GM12801 (cell line): ENCODE data around the gene PTPRG.

ENCODE experiments used
- CTCF ChIP-seq: IDR thresholded peaks from one replicate; pipeline ENCODE4 v1.5.1; 2011; ENCODE audit warnings: control low read depth; ENCODE audit not compliant: insufficient read length; ENCODE audit errors: extremely low read depth

PTPRG gene

GRCh38 chr3:61893840-61894566 lies 332.6 kb downstream of the PTPRG start:
- no peak for TF ChIP-seq CTCF

- TF ChIP-seq CTCF, result no peak
These were observed 333.9 kb downstream of the PTPRG start for GRCh38 chr3:61894988-61895935.

- no peak for TF ChIP-seq CTCF
These were observed 334.9 kb downstream of the PTPRG start for GRCh38 chr3:61896251-61896650.

- no peak for TF ChIP-seq CTCF
These were observed 336.5 kb downstream of the PTPRG start for GRCh38 chr3:61897848-61898247.

- no peak for TF ChIP-seq CTCF
These were observed 338.5 kb downstream of the PTPRG start for GRCh38 chr3:61899700-61900462.

GRCh38 chr3:61901496-61901895 lies 340.1 kb downstream of the PTPRG start:
- TF ChIP-seq CTCF, result no peak

- TF ChIP-seq CTCF, result no peak
These were observed 340.6 kb downstream of the PTPRG start for GRCh38 chr3:61901986-61902385.
